ENCODE measurements around the gene KLF15.

KLF15 gene

GRCh38 chr3:126351771-126352475 is 5.3 kb downstream of the KLF15 start:
- 96% methylated on average over 18 of the region's 18 CpGs for WGBS, 2 experiments (ENCODE audit: insufficient coverage in 2 of 2)

GRCh38 chr3:126351086-126351770 is 6.0 kb downstream of the KLF15 start:
- 93% methylated on average over 6 to 7 of the region's 10 CpGs for WGBS, 2 experiments (ENCODE audit: insufficient coverage in 2 of 2)
- Histone ChIP-seq H3K4me3 (ENCODE audit: extremely low read depth, insufficient read depth, low read length, poor library complexity, severe bottlenecking) (no peak overlapping the region), H3K27ac (ENCODE audit: low read depth, low read length, severe bottlenecking) (no peak overlapping the region), H3K36me3 (ENCODE audit: control insufficient read depth, insufficient read depth, low read length) (no peaks in the 10 kb centered on the region), H3K9me3 (ENCODE audit: control insufficient read depth, low read length) (no peaks in the 10 kb centered on the region), H3K4me1 (ENCODE audit: control insufficient read depth, insufficient read depth, low read length, poor library complexity, severe bottlenecking) (peaks cover 8% of the 10 kb centered on the region)

More at GRCh38 chr3:126351771-126352475, 5.3 kb downstream of the KLF15 start:
- Histone ChIP-seq H3K27ac (ENCODE audit: low read depth, low read length, severe bottlenecking) (no peak overlapping the region), H3K4me3 (ENCODE audit: extremely low read depth, insufficient read depth, low read length, poor library complexity, severe bottlenecking) (no peak overlapping the region), H3K4me1 (ENCODE audit: control insufficient read depth, insufficient read depth, low read length, poor library complexity, severe bottlenecking) (peaks cover 10% of the 10 kb centered on the region), H3K36me3 (ENCODE audit: control insufficient read depth, insufficient read depth, low read length) (no peaks in the 10 kb centered on the region), H3K9me3 (ENCODE audit: control insufficient read depth, low read length) (no peaks in the 10 kb centered on the region)

DNA sequence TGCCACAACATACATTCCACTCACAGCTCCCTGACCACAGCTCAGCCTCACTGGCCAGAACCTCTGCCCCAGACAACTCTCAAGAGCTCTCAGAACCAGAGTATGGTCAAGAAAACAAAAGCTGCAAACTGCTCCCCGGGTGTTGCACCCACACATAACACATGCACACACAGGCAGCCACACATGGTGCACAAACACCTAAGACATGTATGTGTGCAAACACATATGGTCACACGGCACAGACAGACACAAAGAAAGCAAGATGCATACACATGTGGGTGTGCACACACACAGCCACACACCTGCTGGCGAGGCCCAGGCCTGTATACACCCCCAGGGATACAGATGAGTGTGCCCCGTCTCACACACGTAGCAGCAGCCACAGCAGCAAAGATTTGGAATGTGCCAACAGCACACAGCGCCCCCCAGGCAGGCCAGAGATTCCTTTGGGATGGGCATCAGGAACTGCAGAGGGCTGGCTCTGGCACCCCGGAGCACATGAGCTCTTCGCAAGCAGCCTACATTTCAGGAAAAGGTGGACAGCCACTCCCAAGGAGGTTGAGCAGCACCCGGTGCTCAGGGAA is 6.6 kb downstream of the KLF15 start:
- no peak overlapping the region for H3K27ac ChIP-seq (ENCODE audit: low read depth, low read length, severe bottlenecking)
- peaks cover 2% of the 10 kb centered on the region for H3K4me1 ChIP-seq (ENCODE audit: control insufficient read depth, insufficient read depth, low read length, poor library complexity, severe bottlenecking)
- no peaks in the 10 kb centered on the region for H3K36me3 ChIP-seq (ENCODE audit: control insufficient read depth, insufficient read depth, low read length)
- no peaks in the 10 kb centered on the region for H3K9me3 ChIP-seq (ENCODE audit: control insufficient read depth, low read length)
- H3K4me3 ChIP-seq (ENCODE audit: extremely low read depth, insufficient read depth, low read length, poor library complexity, severe bottlenecking) = no peak overlapping the region
- WGBS, 2 experiments (ENCODE audit: insufficient coverage in 2 of 2) = 91 to 92% methylated on average over 9 of the region's 9 CpGs

GRCh38 chr3:126349611-126350501 is 7.4 kb downstream of the KLF15 start:
- WGBS, 2 experiments (ENCODE audit: insufficient coverage in 2 of 2) = 90 to 91% methylated on average over 9 to 12 of the region's 15 CpGs
- no peak overlapping the region for H3K4me3 ChIP-seq (ENCODE audit: extremely low read depth, insufficient read depth, low read length, poor library complexity, severe bottlenecking)
- no peaks in the 10 kb centered on the region for H3K9me3 ChIP-seq (ENCODE audit: control insufficient read depth, low read length)
- no peak overlapping the region for H3K27ac ChIP-seq (ENCODE audit: low read depth, low read length, severe bottlenecking)
- H3K36me3 ChIP-seq (ENCODE audit: control insufficient read depth, insufficient read depth, low read length) = no peaks in the 10 kb centered on the region
- no peaks in the 10 kb centered on the region for H3K4me1 ChIP-seq (ENCODE audit: control insufficient read depth, insufficient read depth, low read length, poor library complexity, severe bottlenecking)

- H3K36me3 ChIP-seq (ENCODE audit: control insufficient read depth, insufficient read depth, low read length) = no peaks in the 10 kb centered on the region
- H3K9me3 ChIP-seq (ENCODE audit: control insufficient read depth, low read length) = no peaks in the 10 kb centered on the region
- no peaks in the 10 kb centered on the region for H3K4me1 ChIP-seq (ENCODE audit: control insufficient read depth, insufficient read depth, low read length, poor library complexity, severe bottlenecking)
- no peak overlapping the region for H3K27ac ChIP-seq (ENCODE audit: low read depth, low read length, severe bottlenecking)
- H3K4me3 ChIP-seq (ENCODE audit: extremely low read depth, insufficient read depth, low read length, poor library complexity, severe bottlenecking) = no peak overlapping the region
- WGBS, 2 experiments (ENCODE audit: insufficient coverage in 2 of 2) = 93 to 98% methylated on average over 4 of the region's 6 CpGs
Observed at GRCh38 chr3:126349071-126349470, 8.1 kb downstream of the KLF15 start.

GRCh38 chr3:126348308-126348920 is 8.8 kb downstream of the KLF15 start:
- H3K4me3 ChIP-seq (ENCODE audit: extremely low read depth, insufficient read depth, low read length, poor library complexity, severe bottlenecking) = no peak overlapping the region
- H3K9me3 ChIP-seq (ENCODE audit: control insufficient read depth, low read length) = no peaks in the 10 kb centered on the region
- no peaks in the 10 kb centered on the region for H3K4me1 ChIP-seq (ENCODE audit: control insufficient read depth, insufficient read depth, low read length, poor library complexity, severe bottlenecking)
- no peaks in the 10 kb centered on the region for H3K36me3 ChIP-seq (ENCODE audit: control insufficient read depth, insufficient read depth, low read length)
- H3K27ac ChIP-seq (ENCODE audit: low read depth, low read length, severe bottlenecking) = no peak overlapping the region
- WGBS, 2 experiments (ENCODE audit: insufficient coverage in 2 of 2) = 90 to 93% methylated on average over 11 to 12 of the region's 12 CpGs

DNA sequence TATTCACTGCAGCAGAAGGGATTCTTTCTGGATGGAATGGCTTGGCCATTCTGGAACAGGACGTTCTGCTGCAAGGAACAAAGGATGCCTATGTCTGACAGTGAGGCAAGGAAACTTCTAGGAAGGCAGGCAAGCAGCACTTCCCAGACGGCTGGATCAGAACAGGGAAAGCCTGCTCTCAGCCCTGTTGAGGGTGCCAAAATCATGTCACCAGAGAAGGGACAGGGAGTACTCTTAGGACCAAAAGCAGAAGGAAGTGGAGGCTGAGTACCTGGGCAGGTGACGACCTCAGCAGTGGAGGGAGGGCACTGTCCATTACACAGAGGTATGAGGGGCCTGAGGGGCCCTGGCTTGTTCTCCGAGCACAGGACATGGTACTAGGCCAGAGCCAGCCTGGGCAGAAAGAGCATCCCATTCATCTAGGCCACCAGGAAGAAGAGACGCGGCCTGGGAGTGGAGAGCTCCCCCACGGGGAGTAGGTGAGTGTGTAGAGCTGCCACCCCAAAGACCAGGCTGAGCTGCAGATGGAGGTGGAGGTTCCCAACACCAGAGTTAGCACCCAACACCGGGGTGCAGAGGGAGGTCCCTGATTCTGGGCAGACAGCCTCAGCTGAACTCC is 9.6 kb downstream of the KLF15 start:
- 90 to 95% methylated on average over 3 to 8 of the region's 8 CpGs for WGBS, 2 experiments (ENCODE audit: insufficient coverage in 2 of 2)
- H3K4me3 ChIP-seq (ENCODE audit: extremely low read depth, insufficient read depth, low read length, poor library complexity, severe bottlenecking) = no peak overlapping the region
- no peaks in the 10 kb centered on the region for H3K9me3 ChIP-seq (ENCODE audit: control insufficient read depth, low read length)
- no peak overlapping the region for H3K27ac ChIP-seq (ENCODE audit: low read depth, low read length, severe bottlenecking)
- no peaks in the 10 kb centered on the region for H3K4me1 ChIP-seq (ENCODE audit: control insufficient read depth, insufficient read depth, low read length, poor library complexity, severe bottlenecking)
- H3K36me3 ChIP-seq (ENCODE audit: control insufficient read depth, insufficient read depth, low read length) = no peaks in the 10 kb centered on the region

DNA sequence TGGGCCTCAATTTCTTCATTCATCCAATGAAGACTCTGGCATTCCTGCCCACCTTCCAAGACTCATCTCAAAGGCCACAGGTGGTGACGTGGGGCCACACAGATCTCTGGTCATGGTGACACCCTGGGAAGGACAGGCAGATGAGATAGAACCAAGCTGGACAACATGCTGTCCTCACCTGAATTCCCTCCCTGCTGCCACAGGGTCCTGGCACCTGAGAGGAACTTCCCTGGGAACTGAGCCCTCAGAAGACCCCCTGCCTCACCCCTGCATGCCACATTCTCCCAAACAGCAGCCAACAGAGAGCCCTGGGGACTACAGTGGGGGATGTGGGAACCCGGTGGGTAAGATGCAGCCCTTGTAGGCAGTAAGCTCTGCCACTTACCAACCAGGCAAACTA is 10.7 kb downstream of the KLF15 start:
- H3K4me3 ChIP-seq (ENCODE audit: extremely low read depth, insufficient read depth, low read length, poor library complexity, severe bottlenecking) = no peak overlapping the region
- H3K4me1 ChIP-seq (ENCODE audit: control insufficient read depth, insufficient read depth, low read length, poor library complexity, severe bottlenecking) = no peaks in the 10 kb centered on the region
- no peaks in the 10 kb centered on the region for H3K9me3 ChIP-seq (ENCODE audit: control insufficient read depth, low read length)
- H3K27ac ChIP-seq (ENCODE audit: low read depth, low read length, severe bottlenecking) = no peak overlapping the region
- H3K36me3 ChIP-seq (ENCODE audit: control insufficient read depth, insufficient read depth, low read length) = no peaks in the 10 kb centered on the region
- 90 to 100% methylated on average over 1 of the region's 2 CpGs for WGBS, 2 experiments (ENCODE audit: insufficient coverage in 2 of 2)

- Histone ChIP-seq H3K4me1 (ENCODE audit: control insufficient read depth, insufficient read depth, low read length, poor library complexity, severe bottlenecking) (no peaks in the 10 kb centered on the region), H3K9me3 (ENCODE audit: control insufficient read depth, low read length) (no peaks in the 10 kb centered on the region), H3K36me3 (ENCODE audit: control insufficient read depth, insufficient read depth, low read length) (no peaks in the 10 kb centered on the region), H3K4me3 (ENCODE audit: extremely low read depth, insufficient read depth, low read length, poor library complexity, severe bottlenecking) (no peak overlapping the region), H3K27ac (ENCODE audit: low read depth, low read length, severe bottlenecking) (no peak overlapping the region)
- WGBS, 2 experiments (ENCODE audit: insufficient coverage in 2 of 2) = 91 to 95% methylated on average over 4 to 5 of the region's 5 CpGs
Observed at GRCh38 chr3:126345641-126346460, 11.4 kb downstream of the KLF15 start.
